GM19328 (cell line): ENCODE results near the gene ZNF43.
"Not testable (repeated sequence)": the region's sequence is repeated elsewhere in the genome, so short reads cannot be mapped to it uniquely, and the experiment has no call there.

ENCODE experiments used
- ATAC-seq: cut with Tn5 transposase; IDR thresholded peaks from one replicate; pipeline ENCODE4 v1.9.1; 2021; ENCODE audit warnings: mild to moderate bottlenecking, moderate library complexity; ENCODE audit not compliant: unreplicated experiment

Gene ZNF43

GRCh38 chr19:21835810-21836444 is at the start of gene ZNF43:
TSS of gene ZNF43 (minus strand) at chr19:21836182. CDS start at chr19:21836038, 144 bp downstream.
- peak; percentile 87 for ATAC-seq

GRCh38 chr19:21885516-21885915 is 49.5 kb upstream of the ZNF43 start:
- ATAC-seq, result not testable (repeated sequence)

- not testable (repeated sequence) for ATAC-seq
Observed at GRCh38 chr19:21884786-21885185, 48.8 kb upstream of the ZNF43 start.

GRCh38 chr19:21883516-21883915 is 47.5 kb upstream of the ZNF43 start:
- no peak for ATAC-seq

- ATAC-seq, result not testable (repeated sequence)
Observed at GRCh38 chr19:21880761-21881160, 44.8 kb upstream of the ZNF43 start.

- ATAC-seq, result no peak
Observed at GRCh38 chr19:21878646-21879045, 42.7 kb upstream of the ZNF43 start.

- ATAC-seq, result no peak
Observed at GRCh38 chr19:21877976-21878375, 42.0 kb upstream of the ZNF43 start.

GRCh38 chr19:21876608-21877007 is 40.6 kb upstream of the ZNF43 start:
- ATAC-seq, result not testable (repeated sequence)

GRCh38 chr19:21856773-21857514 is 21.0 kb upstream of the ZNF43 start:
- no peak for ATAC-seq

GRCh38 chr19:21851596-21852345 is 15.8 kb upstream of the ZNF43 start:
- ATAC-seq, result peak; percentile 84

- no peak for ATAC-seq
Observed at GRCh38 chr19:21850656-21851255, 14.8 kb upstream of the ZNF43 start.

GRCh38 chr19:21848706-21849105 is 12.7 kb upstream of the ZNF43 start:
- ATAC-seq, result no peak

- no peak for ATAC-seq
Observed at GRCh38 chr19:21843081-21843480, 7.1 kb upstream of the ZNF43 start.

GRCh38 chr19:21841488-21842097 is 5.6 kb upstream of the ZNF43 start:
- no peak for ATAC-seq

GRCh38 chr19:21841081-21841480 is 5.1 kb upstream of the ZNF43 start:
- no peak for ATAC-seq

GRCh38 chr19:21839976-21840375 is 4.0 kb upstream of the ZNF43 start:
- ATAC-seq, result no peak

- no peak for ATAC-seq
Observed at GRCh38 chr19:21838646-21839045, 2.7 kb upstream of the ZNF43 start.

- no peak for ATAC-seq
Observed at GRCh38 chr19:21835429-21835809, 563 bp downstream of the ZNF43 start.

- ATAC-seq, result no peak
Observed at GRCh38 chr19:21833733-21834132, 2.2 kb downstream of the ZNF43 start.

- no peak for ATAC-seq
Observed at GRCh38 chr19:21824679-21825078, 11.3 kb downstream of the ZNF43 start.

- ATAC-seq, result no peak
Observed at GRCh38 chr19:21823224-21823623, 12.8 kb downstream of the ZNF43 start.
